A549 (cell line): ENCODE data around the gene RUVBL2. TPM values are rescaled to one million over a fixed set of nuclear protein-coding genes. Genes with fewer than 3 reads are reported as not detected.

Experiments used
- ATAC-seq, 2 experiments: fragments of 200-7000 bp in 1 of 2; fragments of >200 bp in 1 of 2; cut with Nextera tagmentation in 1 of 2; cut with Tn5 transposase in 1 of 2; 3 replicates each; pipeline versions ENCODE4 v1.8.0 to v1.9.1; 2018 to 2020; ENCODE audit warnings: mild to moderate bottlenecking in 1 of 2, moderate library complexity in 1 of 2
- CTCF ChIA-PET: fragments of 300-600 bp; sonication (Branson Sonifier 250); formaldehyde crosslinking; extraction: SDS; loops from one replicate; lab custom pipeline; 2021; ENCODE audit warnings: antibody characterized with exemption, inconsistent platforms; lab: Yijun Ruan, JAX
- POLR2A ChIA-PET: fragments of 350-600 bp; formaldehyde crosslinking; extraction: SDS; loops from one replicate; lab custom pipeline; 2021; ENCODE audit warnings: antibody characterized with exemption, inconsistent platforms; lab: Yijun Ruan, JAX
- DNase-seq, 2 experiments: peaks; one replicate each; pipeline versions ENCODE4 v3.0.0 to v3.0.0-alpha.2; 2011 to 2016; ENCODE audit warnings: low read depth in 1 of 2, low spot score in 1 of 2
- FAIRE-seq: peaks from 2 replicates; lab custom pipeline; 2011; peaks lifted over from hg19 to GRCh38; lab: Jason Lieb, UNC
- H3K27ac ChIP-seq, 2 experiments: fragments of >200 bp; sonication (Bioruptor Twin); formaldehyde crosslinking; 3 replicates each; pipeline ENCODE4 v1.5.1; 2016 to 2017
- H3K4me1 ChIP-seq: fragments of >200 bp; sonication (Bioruptor Twin); formaldehyde crosslinking; 3 replicates; pipeline ENCODE4 v1.6.1; 2016
- H3K4me2 ChIP-seq: fragments of >200 bp; sonication (Bioruptor Twin); formaldehyde crosslinking; 3 replicates; pipeline ENCODE4 v1.6.1; 2016
- H3K4me3 ChIP-seq: fragments of >200 bp; sonication (Bioruptor Twin); formaldehyde crosslinking; 3 replicates; pipeline ENCODE4 v1.5.1; 2016
- H3K9me3 ChIP-seq: fragments of >200 bp; sonication (Bioruptor Twin); formaldehyde crosslinking; 3 replicates; pipeline ENCODE4 v1.6.1; 2016
- CBX2 ChIP-seq: fragments of 200-600 bp; sonication (generic); IDR thresholded peaks from 2 replicates; pipeline ENCODE4 v1.6.1; 2016; ENCODE audit warnings: low read depth, mild to moderate bottlenecking, borderline replicate concordance
- CTCF ChIP-seq: fragments of >200 bp; sonication (Bioruptor Twin); formaldehyde crosslinking; IDR thresholded peaks from 3 replicates; pipeline ENCODE4 v1.5.1; 2016
- EHMT2 ChIP-seq: fragments of 200-600 bp; sonication (generic); IDR thresholded peaks from 2 replicates; pipeline ENCODE4 v1.6.1; 2016; ENCODE audit warnings: antibody characterized with exemption, low read depth, mild to moderate bottlenecking, moderate library complexity
- ESRRA ChIP-seq: fragments of 150-350 bp; IDR thresholded peaks from 2 replicates; pipeline ENCODE4 v1.6.1; 2014; ENCODE audit warnings: mild to moderate bottlenecking, low read length, borderline replicate concordance
- FOSB ChIP-seq: fragments of 250-450 bp; sonication (Bioruptor Pico); IDR thresholded peaks from 2 replicates; pipeline ENCODE4 v1.5.0; 2020; ENCODE audit warnings: mild to moderate bottlenecking, moderate library complexity
- FOSL2 ChIP-seq, 2 experiments: fragments of 450-650 bp in 1 of 2; fragments of >200 bp in 1 of 2; sonication (Bioruptor Twin) in 1 of 2; formaldehyde crosslinking; IDR thresholded peaks; 2 replicates each; pipeline versions ENCODE4 v1.5.0 to v1.6.1; 2016 to 2020; ENCODE audit warnings: mild to moderate bottlenecking in 1 of 2, moderate library complexity in 1 of 2
- GATA3 ChIP-seq: IDR thresholded peaks from 2 replicates; pipeline ENCODE4 v1.6.1; 2012; ENCODE audit warnings: borderline replicate concordance
- HEYL ChIP-seq: fragments of 250-450 bp; sonication (Bioruptor Pico); IDR thresholded peaks from 2 replicates; pipeline ENCODE4 v1.8.0; 2021; ENCODE audit warnings: mild to moderate bottlenecking, moderate library complexity
- KDM1A ChIP-seq: fragments of 200-600 bp; sonication (generic); IDR thresholded peaks from 2 replicates; pipeline ENCODE4 v1.6.1; 2016; ENCODE audit warnings: low read depth, mild to moderate bottlenecking
- KDM5A ChIP-seq: fragments of 200-600 bp; sonication (generic); IDR thresholded peaks from 2 replicates; pipeline ENCODE4 v1.6.1; 2016; ENCODE audit warnings: antibody characterized with exemption, mild to moderate bottlenecking
- MAX ChIP-seq: IDR thresholded peaks from 2 replicates; pipeline ENCODE4 v1.6.1; 2012
- MYC ChIP-seq: IDR thresholded peaks from 2 replicates; pipeline ENCODE4 v1.6.1; 2012; ENCODE audit warnings: mild to moderate bottlenecking, inconsistent platforms, low read length, improper control_type of control experiment, borderline replicate concordance
- NFE2L2 ChIP-seq: fragments of 150-350 bp; conservative IDR thresholded peaks from 2 replicates; pipeline ENCODE4 v1.6.1; 2014; ENCODE audit warnings: low read length
- PHF8 ChIP-seq: fragments of 200-600 bp; sonication (generic); IDR thresholded peaks from 2 replicates; pipeline ENCODE4 v1.6.1; 2016; ENCODE audit warnings: low read depth, mild to moderate bottlenecking, antibody characterized with exemption, moderate library complexity, borderline replicate concordance
- POLR2AphosphoS2 ChIP-seq: conservative IDR thresholded peaks from 2 replicates; pipeline ENCODE4 v1.6.1; 2012; ENCODE audit warnings: low read length, improper control_type of control experiment, inconsistent platforms
- RAD21 ChIP-seq, 2 experiments: fragments of >200 bp in 1 of 2; sonication (Bioruptor Twin) in 1 of 2; formaldehyde crosslinking in 1 of 2; IDR thresholded peaks in 1 of 2; conservative IDR thresholded peaks in 1 of 2; 2 replicates in 1 of 2; 3 replicates in 1 of 2; pipeline ENCODE4 v1.6.1; 2012 to 2018; ENCODE audit warnings: inconsistent platforms in 1 of 2
- SMC3 ChIP-seq: fragments of >200 bp; sonication (Bioruptor Twin); formaldehyde crosslinking; IDR thresholded peaks from 3 replicates; pipeline ENCODE4 v1.6.1; 2018; ENCODE audit warnings: inconsistent platforms
- SREBF2 ChIP-seq: fragments of 450-650 bp; IDR thresholded peaks from 2 replicates; pipeline ENCODE4 v1.6.1; 2014; ENCODE audit warnings: mild to moderate bottlenecking, moderate library complexity
- TFCP2L1 ChIP-seq: fragments of 250-450 bp; sonication (Bioruptor Pico); IDR thresholded peaks from 2 replicates; pipeline ENCODE4 v1.5.0; 2021; ENCODE audit warnings: mild to moderate bottlenecking
- USF2 ChIP-seq: fragments of 450-650 bp; IDR thresholded peaks from 2 replicates; pipeline ENCODE4 v1.6.1; 2014; ENCODE audit warnings: antibody characterized with exemption
- WGBS: methylation state at CpG from one replicate; pipeline ENCODE4 v1.1.6; 2017; ENCODE audit errors: missing lambda C conversion rate; 5-methylcytosine and 5-hydroxymethylcytosine counted together
- polyA plus RNA-seq, 4 experiments: library from polyadenylated mRNA; depleted of rRNA in 3 of 4; stranded (reverse); fragments of >200 nt; fragmentation: RNase III in 1 of 4; extraction: RNeasy Plus Mini Kit Qiagen cat#74134 plus additional on column Dnase treatment in 1 of 4; gene quantifications; 2 replicates in 3 of 4; 3 replicates in 1 of 4; pipeline ENCODE4 v1.2.3, GENCODE V29; 2011 to 2017

The RUVBL2 gene
- polyA plus RNA-seq, 2 of the 4 experiments (the other 2 are of a cell fraction): 186 to 225 TPM

- TF ChIP-seq CTCF (peak; percentile 68), FOSL2 (IDR thresholded peaks at IDR 0.05) (no peak), FOSL2 (CRISPR knock-in tag; IDR thresholded peaks at IDR 0.05) (no peak), MAX (no peak), GATA3 (no peak), KDM5A (no peak), SMC3 (peak; percentile 46), PHF8 (no peak)
These were observed 4.3 kb downstream of the RUVBL2 start (continued) for GRCh38 chr19:48997972-48998371.

- no peak overlapping the region for H3K27ac ChIP-seq
- FAIRE-seq: no peak
- H3K9me3 ChIP-seq: no peaks in the 10 kb centered on the region
- WGBS: 54% methylated on average over 16 of the region's 16 CpGs
- ChIA-PET CTCF (interaction anchor here (0.6 to 21.8 kb wide), 50 partner anchors 4 to 394 kb away, joined by 3 to 408 read pairs (median 4); partner anchors contain the start of genes CGB2, CGB7, GYS1 and KCNA7), POLR2A (interaction anchor here (0.6 to 1.4 kb wide), 4 partner anchors 20 to 212 kb away, joined by 3 to 4 read pairs (median 4); partner anchors contain the start of gene PPP1R15A)
- H3K4me3 ChIP-seq: no peak overlapping the region
- TF ChIP-seq NFE2L2 (no peak), ESRRA (no peak), EHMT2 (no peak), SREBF2 (no peak), MYC (no peak), MAX (no peak), SMC3 (peak; percentile 67), FOSB (CRISPR knock-in tag) (no peak), CTCF (peak; percentile 82), HEYL (CRISPR knock-in tag) (no peak), CBX2 (no peak), POLR2AphosphoS2 (no peak; the same call in 1 of the 2 replicates), USF2 (no peak), KDM1A (no peak), TFCP2L1 (no peak), RAD21 (conservative IDR thresholded peaks at IDR 0.05 in 1 of 2, IDR thresholded peaks at IDR 0.05 in 1 of 2) (peak; percentile 69), FOSL2 (IDR thresholded peaks at IDR 0.05) (no peak), FOSL2 (CRISPR knock-in tag; IDR thresholded peaks at IDR 0.05) (no peak)
- peaks cover 9% of the 10 kb centered on the region; the same call in 2 of the 3 replicates for H3K4me1 ChIP-seq
- H3K4me2 ChIP-seq: no peak overlapping the region
- peak; percentile 81 to 85 for DNase-seq
- ATAC-seq: peak; percentile 84 to 89
These were observed 6.0 kb downstream of the RUVBL2 start for GRCh38 chr19:48999481-49000325.
